SK-N-MC (cell line): ENCODE data around the gene ENAM.

ENCODE experiments used
- EZH2 ChIP-seq: fragments of 200-600 bp; sonication (generic); IDR thresholded peaks from one replicate; pipeline ENCODE4 v1.6.1; 2017; ENCODE audit warnings: antibody characterized with exemption
- FOXP2 ChIP-seq: optimal IDR thresholded peaks from 2 replicates; pipeline ENCODE3; 2011; ENCODE audit warnings: mild to moderate bottlenecking, moderate library complexity; ENCODE audit not compliant: insufficient read depth; ENCODE audit errors: extremely low read length, control extremely low read depth
- POLR2AphosphoS5 ChIP-seq: IDR thresholded peaks from 2 replicates; pipeline ENCODE4 v1.6.1; 2012; ENCODE audit warnings: mild to moderate bottlenecking, low read depth, low read length, borderline replicate concordance

DNA sequence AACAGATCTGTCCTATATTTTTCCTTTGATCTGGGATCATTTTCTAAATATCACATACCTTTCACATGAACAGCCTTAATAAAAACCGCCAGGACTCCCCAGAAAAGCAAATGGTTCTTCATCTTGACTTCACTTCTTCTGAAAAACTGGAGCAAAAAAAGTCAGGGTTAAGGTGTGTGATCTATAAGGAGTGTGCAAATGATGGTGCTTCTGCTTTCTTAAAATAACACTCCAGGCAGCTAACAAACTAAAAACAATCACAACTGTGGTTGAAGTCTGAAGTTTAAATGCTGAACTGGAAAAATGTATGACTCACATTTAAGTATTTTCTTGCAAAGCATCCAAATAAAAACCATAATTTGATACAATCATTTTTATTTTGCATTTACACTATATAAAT is 37.8 kb downstream of the ENAM start, which contains the start of gene JCHAIN:
- TF ChIP-seq POLR2AphosphoS5 (no peak), EZH2 (no peak), FOXP2 (no peak)
